ENCODE data around the gene POLR3E.
"Not testable (repeated sequence)": the region's sequence is repeated elsewhere in the genome, so short reads cannot be mapped to it uniquely, and the experiment has no call there.

POLR3E gene

DNA sequence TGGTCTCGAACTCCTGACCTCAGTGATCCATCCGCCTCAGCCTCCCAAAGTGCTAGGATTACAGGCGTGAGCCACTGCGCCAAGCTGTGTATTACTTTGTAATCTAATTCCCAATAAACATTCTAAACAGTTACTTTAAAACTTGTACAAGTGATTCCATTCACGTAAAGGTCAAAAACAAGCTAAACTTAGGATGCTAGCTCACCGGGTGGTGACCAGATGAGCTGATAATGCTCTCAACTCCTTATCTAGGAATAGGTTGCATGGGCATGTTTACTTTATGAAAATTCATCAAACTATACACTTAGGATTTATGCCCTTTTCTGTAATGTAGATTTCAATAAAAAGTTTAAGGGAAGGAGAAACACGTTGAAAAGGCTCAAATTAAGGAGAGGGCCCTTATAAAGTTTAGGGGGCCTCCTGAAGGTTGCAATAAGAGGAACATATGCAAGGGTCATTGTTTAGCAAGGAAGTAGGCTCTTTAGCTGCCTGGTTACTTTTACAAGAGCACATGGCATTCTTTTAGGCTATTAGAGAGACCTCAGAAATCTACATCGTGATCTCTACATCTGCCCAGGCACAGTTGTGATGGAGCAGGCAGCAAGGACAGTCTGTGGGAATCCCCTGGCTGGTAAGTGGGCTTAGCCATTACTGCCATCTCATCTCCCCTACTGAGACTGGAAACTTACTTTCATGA, 63.9 kb downstream of the POLR3E start:
- TF ChIP-seq, protein P1, sequence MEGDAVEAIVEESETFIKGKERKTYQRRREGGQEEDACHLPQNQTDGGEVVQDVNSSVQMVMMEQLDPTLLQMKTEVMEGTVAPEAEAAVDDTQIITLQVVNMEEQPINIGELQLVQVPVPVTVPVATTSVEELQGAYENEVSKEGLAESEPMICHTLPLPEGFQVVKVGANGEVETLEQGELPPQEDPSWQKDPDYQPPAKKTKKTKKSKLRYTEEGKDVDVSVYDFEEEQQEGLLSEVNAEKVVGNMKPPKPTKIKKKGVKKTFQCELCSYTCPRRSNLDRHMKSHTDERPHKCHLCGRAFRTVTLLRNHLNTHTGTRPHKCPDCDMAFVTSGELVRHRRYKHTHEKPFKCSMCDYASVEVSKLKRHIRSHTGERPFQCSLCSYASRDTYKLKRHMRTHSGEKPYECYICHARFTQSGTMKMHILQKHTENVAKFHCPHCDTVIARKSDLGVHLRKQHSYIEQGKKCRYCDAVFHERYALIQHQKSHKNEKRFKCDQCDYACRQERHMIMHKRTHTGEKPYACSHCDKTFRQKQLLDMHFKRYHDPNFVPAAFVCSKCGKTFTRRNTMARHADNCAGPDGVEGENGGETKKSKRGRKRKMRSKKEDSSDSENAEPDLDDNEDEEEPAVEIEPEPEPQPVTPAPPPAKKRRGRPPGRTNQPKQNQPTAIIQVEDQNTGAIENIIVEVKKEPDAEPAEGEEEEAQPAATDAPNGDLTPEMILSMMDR (IDR thresholded peaks at IDR 0.05; ENCODE audit: control insufficient read depth, extremely low read depth, insufficient read depth) = no peak
- no peak for DNase-seq (ENCODE audit: low read depth)
- H3K4me3 ChIP-seq (ENCODE audit: low read depth, low read length) = no peak overlapping the region

GRCh38 chr16:22364241-22364640, 67.0 kb downstream of the POLR3E start:
- no peak for DNase-seq (ENCODE audit: low read depth)
- TF ChIP-seq, protein P1 (IDR thresholded peaks at IDR 0.05; ENCODE audit: control insufficient read depth, extremely low read depth, insufficient read depth) = no peak

GRCh38 chr16:22366371-22366770, 69.2 kb downstream of the POLR3E start:
- TF ChIP-seq, protein P1 (IDR thresholded peaks at IDR 0.05; ENCODE audit: control insufficient read depth, extremely low read depth, insufficient read depth) = no peak
- DNase-seq (ENCODE audit: low read depth) = no peak
- no peak overlapping the region for H3K4me3 ChIP-seq (ENCODE audit: low read depth, low read length)

More at GRCh38 chr16:22364241-22364640, 67.0 kb downstream of the POLR3E start:
- H3K4me3 ChIP-seq (ENCODE audit: low read depth, low read length) = no peak overlapping the region

DNA sequence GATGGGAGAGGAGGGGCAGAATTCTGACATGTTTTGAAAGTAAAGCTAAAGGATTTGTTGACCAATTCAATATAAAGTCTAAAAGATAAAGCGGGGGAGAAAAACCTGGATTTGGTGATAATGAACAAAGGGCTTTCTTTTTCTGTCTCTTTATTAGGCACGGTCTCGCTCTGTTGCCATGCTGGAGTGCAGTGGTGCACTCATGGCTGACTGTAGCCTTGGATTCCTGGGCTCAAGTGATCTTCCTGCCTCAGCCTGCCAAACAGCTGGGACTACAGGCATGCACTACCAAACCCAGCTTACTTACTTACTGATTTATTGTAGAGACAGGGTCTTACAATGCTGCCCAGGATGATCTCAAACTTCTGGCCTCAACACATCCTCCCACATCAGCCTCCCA, 69.7 kb downstream of the POLR3E start:
- no peak for DNase-seq (ENCODE audit: low read depth)
- TF ChIP-seq, protein P1 (IDR thresholded peaks at IDR 0.05; ENCODE audit: control insufficient read depth, extremely low read depth, insufficient read depth) = no peak
- H3K4me3 ChIP-seq (ENCODE audit: low read depth, low read length) = no peak overlapping the region

- H3K4me3 ChIP-seq (ENCODE audit: low read depth, low read length); DNase-seq (ENCODE audit: low read depth): not testable (repeated sequence)
These were observed 71.1 kb downstream of the POLR3E start for GRCh38 chr16:22368200-22368826.

DNA sequence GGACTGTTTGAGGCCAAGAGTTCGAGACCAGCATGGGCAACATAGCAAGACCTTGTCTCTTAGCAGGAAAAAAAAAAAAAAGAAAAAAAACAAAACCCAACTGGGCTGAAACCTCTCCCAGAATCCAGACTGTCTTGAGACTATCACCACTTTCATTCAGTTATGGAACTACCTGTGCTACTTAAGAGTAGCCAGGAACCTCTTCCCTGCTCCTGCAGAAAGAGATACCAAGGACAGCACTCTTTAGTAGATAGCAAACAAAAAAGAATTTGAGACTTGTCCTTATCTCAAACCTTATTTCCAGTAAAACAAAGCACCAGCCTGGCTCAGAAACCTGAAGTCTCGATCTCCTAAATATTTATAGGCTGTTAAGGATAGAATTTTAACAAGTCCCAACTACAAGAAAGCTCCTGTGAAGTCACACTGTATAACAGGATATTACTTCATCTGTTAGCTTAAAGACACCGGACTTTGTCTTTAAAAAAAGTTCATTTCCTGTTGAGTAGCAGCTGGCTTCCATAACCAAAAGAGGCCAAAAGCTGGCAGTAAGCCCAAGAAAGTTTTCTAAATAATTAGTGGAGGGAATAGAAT, 72.1 kb downstream of the POLR3E start:
- DNase-seq (ENCODE audit: low read depth) = peak; percentile 54
- no peak overlapping the region for H3K4me3 ChIP-seq (ENCODE audit: low read depth, low read length)
- TF ChIP-seq, protein P1 (IDR thresholded peaks at IDR 0.05; ENCODE audit: control insufficient read depth, extremely low read depth, insufficient read depth) = no peak

GRCh38 chr16:22370038-22370820, 73.0 kb downstream of the POLR3E start:
- TF ChIP-seq, protein P1 (IDR thresholded peaks at IDR 0.05; ENCODE audit: control insufficient read depth, extremely low read depth, insufficient read depth) = no peak
- DNase-seq (ENCODE audit: low read depth) = no peak
- H3K4me3 ChIP-seq (ENCODE audit: low read depth, low read length) = no peak overlapping the region
